ENCODE data around the gene GPN1. TPM values are rescaled to one million over a fixed set of nuclear protein-coding genes. Genes with fewer than 3 reads are reported as not detected.

The GPN1 gene
- total and polyA plus RNA-seq, 2 of the 8 experiments (the other 6 are each of a cell fraction or from before 2014, with no cell fraction given): 38.7 to 43.5 TPM

DNA sequence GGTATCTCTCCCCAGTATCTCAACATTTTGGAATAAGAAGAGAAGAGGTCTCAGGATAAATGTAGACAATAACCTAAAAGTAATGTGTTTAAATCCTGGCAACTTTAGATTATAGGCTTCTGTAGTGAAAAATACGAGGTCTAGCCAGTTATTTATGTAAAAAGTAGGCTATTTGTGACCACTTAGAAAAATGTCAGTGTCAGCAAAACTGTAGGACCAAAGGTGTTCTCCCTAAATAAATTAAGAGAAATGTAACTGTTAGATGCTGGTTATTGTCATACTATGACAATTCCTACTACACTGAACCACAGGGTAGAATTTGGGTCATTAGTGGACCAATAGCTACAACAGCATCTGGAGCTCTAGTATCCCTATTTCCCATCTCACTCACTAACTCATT lies 32.5 kb downstream of the GPN1 start:
- H3K4ac ChIP-seq (replicated peaks; ENCODE audit: insufficient read length, low read depth, low read length): no peak overlapping the region
- no peak overlapping the region for H3K27ac ChIP-seq (ENCODE audit: low read depth, low read length)
- H3K36me3 ChIP-seq (ENCODE audit: control insufficient read depth in 2 of 4, insufficient read depth in 4 of 4, low read length in 3 of 4): peaks cover 0 to 41% (median 18%) of the 10 kb centered on the region in 4 experiments; a peak in 5 of 8 replicates
- no peak for FAIRE-seq
- ChIA-PET POLR2A (ENCODE audit: partially characterized antibody) (interaction anchor here (1.4 kb wide), 1 partner anchor 33 kb away, joined by 3 read pairs; no protein-coding TSS in a partner anchor), CTCF (ENCODE audit: partially characterized antibody) (no interaction called here)
- peaks cover 0 to 1% (median 0%) of the 10 kb centered on the region in 4 experiments; a peak in 2 of 7 replicates for H3K4me1 ChIP-seq (replicated peaks in 1 of 4; ENCODE audit: control insufficient read depth in 3 of 4, insufficient read depth in 4 of 4, low read length in 3 of 4)
- H3K18ac ChIP-seq (ENCODE audit: extremely low read depth, low read length): no peak overlapping the region
- H2BK20ac ChIP-seq (ENCODE audit: low read length): no peak overlapping the region
- H2BK12ac ChIP-seq (ENCODE audit: low read depth, low read length): no peak overlapping the region
- no peak for DNase-seq (ENCODE audit: low read depth in 1 of 2, low spot score in 2 of 2)
- no peak overlapping the region for H2BK5ac ChIP-seq (ENCODE audit: low read depth, low read length)
- no peak overlapping the region for H4K5ac ChIP-seq (ENCODE audit: insufficient read length, low read depth, low read length)
- H4K20me1 ChIP-seq (replicated peaks in 1 of 2; ENCODE audit: control insufficient read depth in 1 of 2, insufficient read depth in 2 of 2, low read length in 2 of 2): no peaks in the 10 kb centered on the region
- TF ChIP-seq CHD2 (IDR thresholded peaks at IDR 0.05; ENCODE audit: low read length) (no peak), CHD1 (IDR thresholded peaks at IDR 0.05; ENCODE audit: low read depth, low read length) (no peak), EZH2 (IDR thresholded peaks at IDR 0.05; ENCODE audit: low read depth, low read length, severe bottlenecking) (no peak), TAF7 (optimal IDR thresholded peaks at IDR 0.05; ENCODE audit: borderline replicate concordance, low read depth, low read length) (no peak), USF2 (IDR thresholded peaks at IDR 0.05; ENCODE audit: low read length) (no peak), TEAD4 (IDR thresholded peaks at IDR 0.05; ENCODE audit: low read depth, low read length) (no peak), KDM1A (IDR thresholded peaks at IDR 0.05; ENCODE audit: borderline replicate concordance, low read length) (no peak)
- H2AK5ac ChIP-seq (ENCODE audit: low read depth, low read length): no peak overlapping the region
- no peaks in the 10 kb centered on the region for H3K79me1 ChIP-seq (ENCODE audit: low read depth, low read length)
- no peaks in the 10 kb centered on the region for H3K9me3 ChIP-seq (ENCODE audit: insufficient read depth in 2 of 2, low read depth in 1 of 2, low read length in 1 of 2)
- H3K23me2 ChIP-seq (ENCODE audit: low read depth, low read length): peaks cover 8% of the 10 kb centered on the region; the same call in 1 of the 2 replicates
- no peak overlapping the region for H3K4me2 ChIP-seq (ENCODE audit: insufficient read depth in 1 of 2, low read depth in 2 of 2, low read length in 2 of 2)
- no peak overlapping the region for H4K91ac ChIP-seq (replicated peaks; ENCODE audit: insufficient read length, low read length)
- H2AFZ ChIP-seq (ENCODE audit: low read length): no peak overlapping the region
- H2BK15ac ChIP-seq (ENCODE audit: low read length): no peak overlapping the region
- WGBS, 2 experiments (ENCODE audit: extremely low coverage in 1 of 2, insufficient coverage in 1 of 2, insufficient read length in 1 of 2, insufficient replicate concordance in 2 of 2, low coverage in 1 of 2, low lambda C conversion rate in 2 of 2, missing lambda C conversion rate in 1 of 2): 83% methylated on average over 1 of the region's 1 CpG; no CpG with 5 or more reads in 1 of the 2 experiments
- H3K4me3 ChIP-seq (ENCODE audit: extremely low read depth in 1 of 4, insufficient read depth in 2 of 4, low read depth in 3 of 4, low read length in 4 of 4): no peak overlapping the region
- peaks cover 0 to 24% of the 10 kb centered on the region in 2 experiments; a peak in 2 of 4 replicates for H3K79me2 ChIP-seq (ENCODE audit: control insufficient read depth in 1 of 2, insufficient read depth in 2 of 2, low read length in 2 of 2)
- H4K8ac ChIP-seq (ENCODE audit: extremely low read depth, insufficient read depth, low read length): no peak overlapping the region
- no peak overlapping the region for H2BK120ac ChIP-seq (replicated peaks; ENCODE audit: low read depth, low read length)
- no peaks in the 10 kb centered on the region for H3K27me3 ChIP-seq (replicated peaks in 1 of 4; ENCODE audit: control insufficient read depth in 3 of 4, extremely low read depth in 1 of 4, insufficient read depth in 3 of 4, low read length in 3 of 4)
- H3K56ac ChIP-seq (replicated peaks; ENCODE audit: insufficient read length, low read depth, low read length): no peak overlapping the region
- no peak overlapping the region for H3K14ac ChIP-seq (ENCODE audit: insufficient read length)
- H3K23ac ChIP-seq (ENCODE audit: insufficient read length): no peak overlapping the region
- no peak overlapping the region for H3K9ac ChIP-seq (replicated peaks in 1 of 4; ENCODE audit: extremely low read depth in 1 of 4, low read depth in 3 of 4, low read length in 3 of 4)
